Hepatocyte (in vitro differentiated cells): ENCODE measurements around the gene CRAMP1.

ENCODE experiments used
- EZH2phosphoT487 ChIP-seq: fragments of 200-600 bp; sonication (generic); IDR thresholded peaks from one replicate; pipeline ENCODE4 v1.6.1; 2018; ENCODE audit warnings: antibody characterized with exemption, mild to moderate bottlenecking, low read depth, moderate library complexity; ENCODE audit not compliant: unreplicated experiment, severe bottlenecking
- TF ChIP-seq, protein P1 (sequence below): fragments of 200-600 bp; sonication (generic); IDR thresholded peaks from 2 replicates; pipeline ENCODE4 v1.5.1; 2016; ENCODE audit warnings: antibody characterized with exemption, mild to moderate bottlenecking; ENCODE audit not compliant: poor library complexity

DNA sequence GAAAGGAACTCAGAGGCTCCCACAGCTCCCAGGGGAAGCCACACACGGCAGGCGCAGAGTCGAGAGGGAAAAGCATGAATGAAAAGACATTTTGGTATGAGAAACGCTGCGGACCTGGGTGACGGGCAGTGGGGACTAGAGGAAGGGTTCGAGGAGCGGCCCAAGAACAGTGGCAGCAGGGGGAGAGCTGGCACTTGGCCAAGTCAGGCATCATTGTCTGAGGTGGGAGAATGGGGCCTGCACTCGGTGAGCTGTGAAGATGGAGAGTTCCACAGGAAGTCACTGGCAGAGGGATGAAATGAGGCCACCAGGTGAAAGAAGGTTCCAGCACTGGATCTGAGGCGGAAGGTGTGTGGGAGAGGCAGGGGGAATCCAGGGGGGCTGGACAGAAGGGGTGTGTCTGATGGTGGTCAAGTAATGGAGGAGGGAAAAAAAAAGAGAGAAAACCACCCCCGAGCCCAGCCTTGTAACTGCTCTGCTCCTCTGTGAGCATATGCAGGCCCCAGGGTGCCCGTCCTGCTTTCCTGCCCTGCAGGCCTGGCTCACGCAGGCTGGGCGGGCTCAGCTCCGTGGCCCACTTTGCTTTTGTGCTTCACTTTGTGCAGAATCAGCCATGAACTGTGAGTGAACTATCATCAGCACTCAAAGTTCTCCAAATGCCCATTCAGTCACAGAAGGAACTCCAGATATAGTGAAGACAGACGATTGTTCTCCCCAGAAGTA, 46.9 kb upstream of the CRAMP1 start:
- TF ChIP-seq, protein P1, sequence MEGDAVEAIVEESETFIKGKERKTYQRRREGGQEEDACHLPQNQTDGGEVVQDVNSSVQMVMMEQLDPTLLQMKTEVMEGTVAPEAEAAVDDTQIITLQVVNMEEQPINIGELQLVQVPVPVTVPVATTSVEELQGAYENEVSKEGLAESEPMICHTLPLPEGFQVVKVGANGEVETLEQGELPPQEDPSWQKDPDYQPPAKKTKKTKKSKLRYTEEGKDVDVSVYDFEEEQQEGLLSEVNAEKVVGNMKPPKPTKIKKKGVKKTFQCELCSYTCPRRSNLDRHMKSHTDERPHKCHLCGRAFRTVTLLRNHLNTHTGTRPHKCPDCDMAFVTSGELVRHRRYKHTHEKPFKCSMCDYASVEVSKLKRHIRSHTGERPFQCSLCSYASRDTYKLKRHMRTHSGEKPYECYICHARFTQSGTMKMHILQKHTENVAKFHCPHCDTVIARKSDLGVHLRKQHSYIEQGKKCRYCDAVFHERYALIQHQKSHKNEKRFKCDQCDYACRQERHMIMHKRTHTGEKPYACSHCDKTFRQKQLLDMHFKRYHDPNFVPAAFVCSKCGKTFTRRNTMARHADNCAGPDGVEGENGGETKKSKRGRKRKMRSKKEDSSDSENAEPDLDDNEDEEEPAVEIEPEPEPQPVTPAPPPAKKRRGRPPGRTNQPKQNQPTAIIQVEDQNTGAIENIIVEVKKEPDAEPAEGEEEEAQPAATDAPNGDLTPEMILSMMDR, result no peak
- no peak for TF ChIP-seq EZH2phosphoT487
